ENCODE results near the gene PLEKHF1.

The PLEKHF1 gene

GRCh38 chr19:29634423-29635130 is 30.7 kb upstream of the PLEKHF1 start:
- no peak for DNase-seq (ENCODE audit: low spot score)

- no peak for DNase-seq (ENCODE audit: low spot score)
Observed at GRCh38 chr19:29635963-29636362, 29.3 kb upstream of the PLEKHF1 start.

GRCh38 chr19:29636553-29637360 is 28.5 kb upstream of the PLEKHF1 start:
- no peak for DNase-seq (ENCODE audit: low spot score)

GRCh38 chr19:29639086-29639485 is 26.2 kb upstream of the PLEKHF1 start:
- DNase-seq (ENCODE audit: low spot score): no peak

GRCh38 chr19:29640231-29640630 is 25.0 kb upstream of the PLEKHF1 start:
- DNase-seq (ENCODE audit: low spot score): no peak

GRCh38 chr19:29641597-29641996 is 23.7 kb upstream of the PLEKHF1 start:
- no peak for DNase-seq (ENCODE audit: low spot score)

- DNase-seq (ENCODE audit: low spot score): no peak
Observed at GRCh38 chr19:29643361-29643935, 21.8 kb upstream of the PLEKHF1 start.

GRCh38 chr19:29644210-29644609 is 21.1 kb upstream of the PLEKHF1 start:
- DNase-seq (ENCODE audit: low spot score): no peak

- DNase-seq (ENCODE audit: low spot score): no peak
Observed at GRCh38 chr19:29645491-29645867, 19.8 kb upstream of the PLEKHF1 start.

GRCh38 chr19:29645911-29646310 is 19.4 kb upstream of the PLEKHF1 start:
- no peak for DNase-seq (ENCODE audit: low spot score)

- DNase-seq (ENCODE audit: low spot score): no peak
Observed at GRCh38 chr19:29650772-29651387, 14.4 kb upstream of the PLEKHF1 start.

- no peak for DNase-seq (ENCODE audit: low spot score)
Observed at GRCh38 chr19:29651622-29652394, 13.5 kb upstream of the PLEKHF1 start.

GRCh38 chr19:29653398-29653797 is 11.9 kb upstream of the PLEKHF1 start:
- no peak for DNase-seq (ENCODE audit: low spot score)

GRCh38 chr19:29655648-29656335 is 9.5 kb upstream of the PLEKHF1 start:
- no peak for DNase-seq (ENCODE audit: low spot score)

- no peak for DNase-seq (ENCODE audit: low spot score)
Observed at GRCh38 chr19:29658221-29658991, 6.9 kb upstream of the PLEKHF1 start.

GRCh38 chr19:29660835-29661234 is 4.4 kb upstream of the PLEKHF1 start:
- DNase-seq (ENCODE audit: low spot score): no peak

GRCh38 chr19:29662278-29662603 is 3.0 kb upstream of the PLEKHF1 start:
- no peak for DNase-seq (ENCODE audit: low spot score)

GRCh38 chr19:29662604-29663404 is 2.5 kb upstream of the PLEKHF1 start:
- DNase-seq (ENCODE audit: low spot score): no peak

GRCh38 chr19:29663861-29664752 is 1.2 kb upstream of the PLEKHF1 start:
- no peak for DNase-seq (ENCODE audit: low spot score)

Data from globus pallidus (tissue), 1 donor.